K562 treated with DMSO at 1 percent for 4 hours (cell line): ENCODE measurements around the gene PGA5. TPM values are rescaled to one million over a fixed set of nuclear protein-coding genes. Genes with fewer than 3 reads are reported as not detected.

Experiments used
- total RNA-seq: library from RNA; unstranded; fragments of 300-600 nt; gene quantifications from 2 replicates; pipeline ENCODE4 v1.2.3, GENCODE V29; 2022; ENCODE audit not compliant: insufficient read depth

PGA5 gene
- not detected in 2 replicates for total RNA-seq

GRCh38 chr11:61240875-61241274 is at the start of gene PGA5:
Gene PGA5, plus strand, starts transcription at chr11:61241175. Its CDS starts 52 bp downstream, at chr11:61241227.

GRCh38 chr11:61202950-61203746 is 37.8 kb upstream of the PGA5 start, which contains the start of gene PGA3:
Gene PGA3, plus strand, starts transcription at chr11:61203515. Its CDS starts 50 bp downstream, at chr11:61203565.

GRCh38 chr11:61222047-61222446 is 18.9 kb upstream of the PGA5 start, which contains the start of gene PGA4:
Gene PGA4, plus strand, starts transcription at chr11:61222347. Its CDS starts 54 bp downstream, at chr11:61222401.

GRCh38 chr11:61294717-61295595 is 54.0 kb downstream of the PGA5 start, which contains the start of gene VWCE:
Gene VWCE, minus strand, starts transcription at chr11:61295316. Its CDS starts 279 bp downstream, at chr11:61295037.

Other genes with a start within 250 kb of the PGA5 start
- gene CD5, start 138.7 kb upstream of the PGA5 start, total RNA-seq: not detected in 2 replicates
- gene VPS37C, start 79.7 kb upstream of the PGA5 start, total RNA-seq: 19.2 and 24.1 TPM in 2 replicates
- not detected in 2 replicates for gene PGA3, start 37.7 kb upstream of the PGA5 start, total RNA-seq
- gene PGA4, start 18.8 kb upstream of the PGA5 start, total RNA-seq: not detected in 2 replicates
- 2.5 and 5.1 TPM in 2 replicates for gene VWCE, start 54.1 kb downstream of the PGA5 start, total RNA-seq
- 134 and 151 TPM in 2 replicates for gene DDB1, start 91.9 kb downstream of the PGA5 start, total RNA-seq
- 20.6 and 28.1 TPM in 2 replicates for gene TKFC, start 92.1 kb downstream of the PGA5 start, total RNA-seq
- gene CYB561A3, start 120.7 kb downstream of the PGA5 start, total RNA-seq: 87.7 and 94.7 TPM in 2 replicates
- gene TMEM138, start 121.2 kb downstream of the PGA5 start, total RNA-seq: 21.9 and 38.7 TPM in 2 replicates
- 9.2 and 12.0 TPM in 2 replicates for gene TMEM216, start 151.4 kb downstream of the PGA5 start, total RNA-seq
- gene CPSF7, start 188.8 kb downstream of the PGA5 start, total RNA-seq: 44.8 and 53.8 TPM in 2 replicates
- gene SDHAF2, start 188.9 kb downstream of the PGA5 start, total RNA-seq: 43.5 and 49.3 TPM in 2 replicates